GM19025 (cell line): ENCODE measurements around the gene SLAMF1.
"Not testable (repeated sequence)": the region's sequence is repeated elsewhere in the genome, so short reads cannot be mapped to it uniquely, and the experiment has no call there.

Experiments used
- ATAC-seq: cut with Tn5 transposase; IDR thresholded peaks from one replicate; pipeline ENCODE4 v1.9.1; 2021; ENCODE audit warnings: mild to moderate bottlenecking, low read depth, moderate library complexity; ENCODE audit not compliant: unreplicated experiment

SLAMF1 gene

DNA sequence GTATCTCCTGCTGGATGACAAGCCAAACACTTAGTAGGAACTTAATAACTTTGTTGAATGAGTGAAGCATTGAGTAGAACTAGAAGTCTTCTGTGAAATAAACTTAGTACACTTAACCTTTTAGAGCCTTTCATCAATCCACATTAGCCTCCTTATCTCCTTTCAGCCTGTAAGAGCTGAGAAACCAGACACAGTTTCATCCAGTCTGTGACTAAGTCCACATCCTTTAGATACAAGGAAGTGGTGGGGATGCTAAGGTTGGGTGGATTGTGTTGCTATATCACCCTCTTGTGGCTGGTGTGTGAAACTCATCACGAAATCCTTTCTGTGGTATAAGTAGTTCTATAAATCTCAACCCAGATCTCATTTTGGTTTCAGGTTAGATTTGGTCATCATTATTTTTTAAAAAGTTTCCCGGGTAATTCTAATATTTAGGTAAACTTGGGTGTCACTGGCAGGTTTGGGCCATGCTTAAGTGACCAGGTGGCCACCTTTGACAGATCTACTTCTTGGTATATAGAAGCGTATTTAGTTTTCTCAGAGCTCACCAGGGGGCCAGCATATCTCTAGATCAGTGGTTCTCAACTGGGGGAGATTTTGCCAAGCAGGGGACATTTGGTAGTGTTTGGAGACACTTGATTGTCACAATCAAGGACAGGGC lies 39.7 kb downstream of the SLAMF1 start:
- ATAC-seq: peak; percentile 58

- no peak for ATAC-seq
Measured at GRCh38 chr1:160606611-160607010, 40.2 kb downstream of the SLAMF1 start.

- ATAC-seq: no peak
Measured at GRCh38 chr1:160605792-160606479, 40.9 kb downstream of the SLAMF1 start.

GRCh38 chr1:160605205-160605604 lies 41.6 kb downstream of the SLAMF1 start:
- no peak for ATAC-seq

GRCh38 chr1:160597705-160598104 lies 49.1 kb downstream of the SLAMF1 start:
- ATAC-seq: no peak

- no peak for ATAC-seq
Measured at GRCh38 chr1:160597051-160597450, 49.8 kb downstream of the SLAMF1 start.

DNA sequence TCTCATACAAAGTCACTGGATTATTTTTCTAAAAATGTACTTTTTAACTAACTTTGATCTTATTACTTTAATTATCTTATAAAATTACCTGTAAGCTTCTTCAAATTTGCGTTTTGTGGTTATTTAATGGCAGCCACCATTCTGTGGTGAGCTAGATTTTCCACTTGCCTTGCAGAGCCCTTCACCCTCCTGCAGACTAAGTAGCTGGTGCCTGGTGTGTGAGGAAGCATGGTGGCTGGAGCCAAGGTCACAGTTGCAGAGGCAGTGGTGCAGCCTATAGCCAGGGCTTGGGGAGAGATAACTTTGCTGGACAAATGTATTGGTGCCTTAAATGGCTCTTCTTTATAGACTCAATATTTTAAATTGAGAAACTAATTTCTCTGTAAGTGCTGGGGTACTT lies 56.4 kb downstream of the SLAMF1 start:
- no peak for ATAC-seq

DNA sequence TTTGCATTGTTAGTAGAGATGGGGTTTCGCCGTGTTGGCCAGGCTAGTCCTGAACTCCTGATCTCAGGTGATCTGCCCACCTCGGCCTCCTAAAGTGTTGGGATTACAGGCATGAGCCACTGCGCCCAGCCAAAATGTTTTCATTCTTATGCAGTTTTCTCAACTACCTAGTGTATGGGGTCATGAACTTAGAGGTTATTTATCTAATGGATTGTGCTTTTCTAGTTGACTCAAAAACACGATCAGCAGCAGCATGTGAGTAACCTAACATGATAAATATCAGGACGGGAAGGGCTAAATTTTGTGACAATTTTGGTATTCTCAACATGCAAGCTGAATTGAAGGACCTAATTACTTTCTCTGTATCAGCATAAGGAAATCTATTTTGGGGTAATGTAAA lies 58.4 kb downstream of the SLAMF1 start:
- no peak for ATAC-seq

GRCh38 chr1:160584784-160585183 lies 62.1 kb downstream of the SLAMF1 start:
- ATAC-seq: no peak

DNA sequence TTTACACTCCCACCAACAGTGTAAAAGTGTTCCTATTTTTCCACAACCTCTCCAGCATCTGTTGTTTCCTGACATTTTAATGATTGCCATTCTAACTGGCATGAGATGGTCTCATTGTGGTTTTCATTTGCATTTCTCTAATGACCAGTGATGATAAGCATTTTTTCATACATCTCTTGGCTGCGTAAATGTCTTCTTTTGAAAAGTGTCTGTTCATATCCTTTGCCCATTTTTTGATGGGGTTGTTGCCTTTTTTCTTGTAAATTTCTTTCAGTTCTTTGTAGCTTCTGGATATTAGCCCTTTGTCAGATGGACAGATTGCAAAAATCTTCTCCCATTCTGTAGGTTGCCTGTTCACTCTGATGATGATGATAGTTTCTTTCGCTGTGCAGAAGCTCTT lies 63.9 kb downstream of the SLAMF1 start:
- ATAC-seq: not testable (repeated sequence)

DNA sequence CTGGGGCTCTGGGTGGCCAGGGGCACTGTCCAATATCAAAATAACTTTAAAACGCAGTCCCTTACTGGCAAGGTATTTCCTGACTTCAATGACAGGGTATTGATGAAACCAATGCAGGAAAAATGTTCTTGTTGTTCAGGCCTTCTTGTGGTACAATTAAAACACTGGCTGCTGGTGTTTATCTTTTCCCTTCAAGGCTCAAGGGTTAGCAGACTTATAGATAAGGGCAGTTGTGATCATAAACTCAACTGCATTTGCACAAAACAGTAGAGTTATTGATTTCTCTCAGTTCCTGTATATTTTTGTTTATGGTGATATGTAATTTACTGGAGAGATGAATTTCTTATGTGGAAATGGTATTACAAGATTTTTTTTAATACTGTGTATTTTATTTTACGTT lies 64.9 kb downstream of the SLAMF1 start:
- ATAC-seq: no peak

- ATAC-seq: no peak
Measured at GRCh38 chr1:160580221-160580812, 66.5 kb downstream of the SLAMF1 start.

DNA sequence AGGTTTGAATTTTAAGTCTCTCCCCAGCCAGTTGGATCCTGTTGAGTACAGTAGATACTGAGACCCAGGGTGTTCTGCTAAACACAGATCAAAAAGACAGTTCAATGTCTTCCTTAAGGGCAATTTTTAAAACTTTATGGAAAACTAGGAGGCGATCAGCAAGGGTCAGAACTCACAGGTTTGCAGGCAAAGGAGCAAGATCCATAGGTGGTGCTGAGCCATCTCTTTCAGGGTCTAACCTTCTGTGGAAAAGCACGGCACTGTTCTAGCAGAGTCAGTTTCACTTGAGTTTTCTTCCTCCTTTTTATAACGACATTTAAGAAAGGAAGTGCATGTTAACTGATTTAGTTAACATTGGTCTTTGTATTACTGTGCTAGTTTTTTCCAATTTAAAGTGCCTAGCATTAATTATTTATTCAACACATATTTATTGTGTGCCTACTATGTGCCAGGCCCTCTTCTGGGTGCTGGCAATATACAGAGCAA lies 67.6 kb downstream of the SLAMF1 start, which contains the start of gene CD84:
CD84 (minus strand) TSS at position 281 of the 486 bp plus-strand sequence; CDS start at position 222, 59 bp downstream.
- ATAC-seq: no peak

GRCh38 chr1:160578525-160579191 lies 68.2 kb downstream of the SLAMF1 start:
- no peak for ATAC-seq

- ATAC-seq: no peak
Measured at GRCh38 chr1:160578175-160578524, 68.7 kb downstream of the SLAMF1 start.

GRCh38 chr1:160577671-160578070 lies 69.2 kb downstream of the SLAMF1 start:
- ATAC-seq: no peak

- ATAC-seq: no peak
Measured at GRCh38 chr1:160576884-160577283, 70.0 kb downstream of the SLAMF1 start.

- ATAC-seq: no peak
Measured at GRCh38 chr1:160576390-160576789, 70.5 kb downstream of the SLAMF1 start.

DNA sequence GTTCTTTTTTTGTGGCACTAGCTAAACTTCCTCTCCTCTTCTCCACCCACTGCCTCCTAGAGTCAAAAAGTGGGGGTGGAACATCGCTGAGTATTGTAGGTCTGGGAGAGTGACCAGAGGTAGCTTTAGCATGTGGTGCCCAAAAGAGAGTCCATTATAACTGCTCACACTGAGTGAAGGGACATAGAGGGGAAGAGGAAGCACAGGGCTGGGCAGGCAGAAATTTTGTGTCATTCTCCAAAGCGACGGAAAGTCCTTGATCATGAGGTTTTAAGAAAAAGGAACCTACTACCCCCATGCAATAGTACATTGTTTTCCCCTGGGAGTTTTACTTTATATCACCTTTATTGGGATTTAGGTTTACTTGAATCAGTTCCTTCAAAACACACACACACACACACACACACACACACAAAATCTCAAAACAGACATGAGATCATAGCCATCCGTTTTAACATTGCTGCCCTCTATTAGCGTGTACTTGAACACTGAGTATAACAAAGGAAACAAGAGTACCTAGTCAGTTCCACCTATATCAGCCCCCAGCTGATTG lies 71.7 kb downstream of the SLAMF1 start:
- ATAC-seq: no peak

DNA sequence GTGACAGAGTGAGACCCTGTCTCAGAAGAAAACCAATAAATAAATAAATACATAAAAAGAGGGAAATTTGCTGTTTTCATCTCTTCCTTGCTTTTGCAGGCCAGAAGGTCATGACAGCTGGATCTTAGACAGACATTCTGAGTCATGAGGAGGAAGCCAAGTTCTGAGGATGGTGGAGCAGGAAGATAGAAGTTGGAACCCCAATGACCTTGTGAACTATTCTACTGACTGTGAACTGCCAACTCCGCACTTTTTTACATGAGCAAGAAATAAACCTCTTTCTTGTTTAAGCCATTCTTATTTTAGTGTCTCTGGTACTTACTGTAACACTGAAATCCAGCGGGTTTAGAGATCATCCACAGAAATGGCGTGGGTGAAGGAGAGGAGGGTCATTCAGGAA lies 76.0 kb downstream of the SLAMF1 start:
- ATAC-seq: no peak

DNA sequence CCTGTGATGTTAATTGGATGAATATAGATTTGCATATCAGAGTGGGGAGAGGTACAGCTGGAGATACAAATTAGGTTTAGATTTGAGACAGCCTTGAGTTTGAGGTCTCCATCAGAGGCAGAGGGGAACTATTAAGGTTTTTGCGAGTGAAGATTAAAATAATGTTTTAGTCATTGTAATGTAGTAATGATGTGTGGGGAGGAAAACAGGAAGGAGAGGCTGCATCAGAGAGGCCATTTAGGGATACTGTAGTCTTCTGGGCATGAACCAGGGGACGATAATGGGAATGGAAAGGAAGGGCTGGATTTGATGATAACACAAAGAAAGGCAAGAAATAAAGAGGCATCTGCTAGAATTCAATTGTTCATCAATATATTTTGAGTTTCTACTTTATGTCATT lies 77.0 kb downstream of the SLAMF1 start:
- no peak for ATAC-seq
